ENCODE data around the gene SIRT6. TPM values are rescaled to one million over a fixed set of nuclear protein-coding genes. Genes with fewer than 3 reads are reported as not detected.

Gene SIRT6
- total RNA-seq, 4 donors from 2014 or later, result 16.0 to 24.1 (median 19.9) TPM

DNA sequence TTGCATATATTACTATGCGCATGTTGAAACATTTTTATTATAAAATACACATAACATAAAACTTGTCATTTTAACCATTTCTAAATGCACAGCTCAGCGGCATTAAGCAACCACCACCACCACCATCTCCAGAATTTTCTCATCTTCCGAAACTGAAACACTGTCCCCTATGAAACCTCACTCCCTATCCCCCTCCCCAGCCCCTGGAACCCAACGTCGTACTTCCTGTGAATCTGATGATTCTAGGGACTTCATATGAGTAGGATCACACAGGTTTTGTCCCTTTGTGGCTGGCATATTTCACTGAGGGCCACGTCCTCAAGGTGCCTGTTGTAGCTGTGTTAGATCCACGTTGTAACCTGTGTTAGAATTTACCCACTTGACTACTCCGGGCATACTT, 57.7 kb downstream of the SIRT6 start:
- intact Hi-C loops (cut with DNase I), result loop anchor here (5.0 kb wide), 2 partner anchors 42 to 57 kb away; partner anchors contain the start of gene ZBTB7A

More for the DNA sequence above, 57.7 kb downstream of the SIRT6 start:
- 48% methylated on average over 8 of the region's 8 CpGs for WGBS
- peaks cover 0 to 6% (median 0%) of the 10 kb centered on the region in 4 donors for H3K27me3 ChIP-seq
- peak overlapping the region; percentile 77 to 80 (median 79) for H3K27ac ChIP-seq (replicated peaks in 1 of 4)
- peaks cover 20 to 46% (median 38%) of the 10 kb centered on the region in 4 donors for H3K4me1 ChIP-seq
- TF ChIP-seq CTCF (IDR thresholded peaks at IDR 0.05) (no peak), POLR2AphosphoS5 (IDR thresholded peaks at IDR 0.05) (no peak)
- peak overlapping the region; percentile 84 to 97 (median 86) for H3K4me3 ChIP-seq
- H3K36me3 ChIP-seq, result peaks cover 0 to 8% (median 3%) of the 10 kb centered on the region in 4 donors
- no peak for DNase-seq (ENCODE audit: extremely low spot score)
- no peaks in the 10 kb centered on the region for H3K9me3 ChIP-seq

Small RNA genes within 50 kb of the gene (small RNA-seq; reads per million reads assigned to genes)
- 0 reads per million in 3 donors for gene RF00017

Other genes starting within 250 kb of the SIRT6 start
- gene NMRK2, start 249.5 kb downstream of the SIRT6 start, total RNA-seq, result 1 to 10 TPM in 1 of 4 donors, under 1 TPM in 2, not detected in 1; 0.39 to 2.1 (median 0.69) TPM
- gene DAPK3, start 211.5 kb downstream of the SIRT6 start, total RNA-seq, result 100 to 1,000 TPM; 140 to 226 (median 212) TPM
- 1,000 to 10,000 TPM; 2,280 to 3,286 (median 2,635) TPM for gene EEF2, start 197.1 kb downstream of the SIRT6 start, total RNA-seq
- 10 to 100 TPM; 16.6 to 34.1 (median 24.8) TPM for gene PIAS4, start 174.8 kb downstream of the SIRT6 start, total RNA-seq
- 100 to 1,000 TPM in 2 of 4 donors, 10 to 100 TPM in 2; 71.9 to 137 (median 114) TPM for gene ZBTB7A, start 115.7 kb downstream of the SIRT6 start, total RNA-seq
- 100 to 1,000 TPM in 2 of 4 donors, 10 to 100 TPM in 2; 59.0 to 145 (median 101) TPM for gene MAP2K2, start 58.4 kb downstream of the SIRT6 start, total RNA-seq
- not detected for gene CREB3L3, start 28.9 kb downstream of the SIRT6 start, total RNA-seq
- gene ANKRD24, start 126 bp upstream of the SIRT6 start, total RNA-seq, result 1 to 10 TPM in 2 of 4 donors, under 1 TPM in 2; 0.32 to 2.5 (median 0.96) TPM
- gene EBI3, start 47.0 kb upstream of the SIRT6 start, total RNA-seq, result 1 to 10 TPM; 1.1 to 6.6 (median 1.9) TPM
- 10 to 100 TPM; 17.0 to 29.1 (median 26.4) TPM for gene YJU2, start 64.5 kb upstream of the SIRT6 start, total RNA-seq
- not detected for gene SHD, start 96.7 kb upstream of the SIRT6 start, total RNA-seq
- not detected for gene TMIGD2, start 119.8 kb upstream of the SIRT6 start, total RNA-seq
- under 1 TPM in 2 of 4 donors, not detected in 2; 0.29 to 0.50 TPM for gene FSD1, start 122.0 kb upstream of the SIRT6 start, total RNA-seq
- gene STAP2, start 156.3 kb upstream of the SIRT6 start, total RNA-seq, result 1 to 10 TPM in 2 of 4 donors, under 1 TPM in 1, not detected in 1; 0.52 to 3.3 (median 1.7) TPM
- 1 to 10 TPM; 5.3 to 9.2 (median 7.6) TPM for gene MPND, start 161.0 kb upstream of the SIRT6 start, total RNA-seq
- 10 to 100 TPM; 49.4 to 77.2 (median 59.5) TPM for gene SH3GL1, start 218.0 kb upstream of the SIRT6 start, total RNA-seq
- gene CHAF1A, start 220.1 kb upstream of the SIRT6 start, total RNA-seq, result 10 to 100 TPM in 1 of 4 donors, 1 to 10 TPM in 3; 4.6 to 14.6 (median 7.6) TPM

Measured in esophagus muscularis mucosa (tissue), 4 donors.